Keratinocyte (primary cell): Measurements from ENCODE around the gene CXCL8. TPM values are rescaled to one million over a fixed set of nuclear protein-coding genes. Genes with fewer than 3 reads are reported as not detected.

ENCODE experiments used
- DNase-seq: peaks from one replicate; pipeline ENCODE4 v3.0.0-alpha.2; 2011; ENCODE audit warnings: low read depth, missing footprints, low spot score
- FAIRE-seq: peaks from 2 replicates; lab custom pipeline; 2011; peaks lifted over from hg19 to GRCh38; lab: Jason Lieb, UNC
- H2AFZ ChIP-seq: 2 replicates; pipeline ENCODE4 v1.6.0; 2012; ENCODE audit warnings: low read length, control low read depth, inconsistent platforms; ENCODE audit not compliant: control insufficient read depth
- H3K27ac ChIP-seq: 2 replicates; pipeline ENCODE4 v1.5.1; 2011; ENCODE audit warnings: low read length; ENCODE audit not compliant: control insufficient read depth, insufficient read depth
- H3K27me3 ChIP-seq: 3 replicates; pipeline ENCODE4 v1.6.0; 2011; ENCODE audit warnings: low read length; ENCODE audit not compliant: control insufficient read depth, insufficient read depth; ENCODE audit errors: extremely low read depth
- H3K36me3 ChIP-seq, 2 experiments: 2 replicates in 1 of 2; 3 replicates in 1 of 2; pipeline ENCODE4 v1.5.1; 2011; ENCODE audit warnings: low read length in 2 of 2, mild to moderate bottlenecking in 1 of 2; ENCODE audit not compliant: control insufficient read depth in 2 of 2, insufficient read depth in 2 of 2; ENCODE audit errors: extremely low read depth in 1 of 2
- H3K4me1 ChIP-seq: 3 replicates; pipeline ENCODE4 v1.5.1; 2011; ENCODE audit warnings: low read length; ENCODE audit not compliant: control insufficient read depth, insufficient read depth; ENCODE audit errors: extremely low read depth
- H3K4me2 ChIP-seq: 3 replicates; pipeline ENCODE4 v1.6.0; 2011; ENCODE audit warnings: low read depth, low read length; ENCODE audit not compliant: control insufficient read depth, insufficient read depth; ENCODE audit errors: extremely low read depth
- H3K4me3 ChIP-seq, 3 experiments: fragments of 200-600 bp in 1 of 3; sonication (generic) in 1 of 3; 2 replicates in 2 of 3; 3 replicates in 1 of 3; pipeline ENCODE4 v1.5.1; 2011 to 2016; ENCODE audit warnings: low read length in 3 of 3, mild to moderate bottlenecking in 3 of 3, control low read depth in 2 of 3, inconsistent platforms in 1 of 3, low read depth in 1 of 3, mixed read lengths in 1 of 3, mixed run types in 1 of 3, moderate library complexity in 1 of 3; ENCODE audit not compliant: control insufficient read depth in 2 of 3, insufficient read depth in 2 of 3; ENCODE audit errors: extremely low read depth in 1 of 3
- H3K79me2 ChIP-seq: 2 replicates; pipeline ENCODE4 v1.6.0; 2012; ENCODE audit warnings: low read length; ENCODE audit not compliant: control insufficient read depth, insufficient read depth
- H3K9ac ChIP-seq: 3 replicates; pipeline ENCODE4 v1.6.0; 2011; ENCODE audit warnings: low read length; ENCODE audit not compliant: control insufficient read depth, insufficient read depth; ENCODE audit errors: extremely low read depth
- H3K9me1 ChIP-seq: 3 replicates; pipeline ENCODE4 v1.6.0; 2011; ENCODE audit warnings: low read length; ENCODE audit not compliant: control insufficient read depth, insufficient read depth; ENCODE audit errors: extremely low read depth
- H3K9me3 ChIP-seq: 2 replicates; pipeline ENCODE4 v1.5.1; 2012; ENCODE audit warnings: low read depth, low read length; ENCODE audit not compliant: control insufficient read depth
- H4K20me1 ChIP-seq: 3 replicates; pipeline ENCODE4 v1.6.0; 2011; ENCODE audit warnings: low read length; ENCODE audit not compliant: control insufficient read depth, insufficient read depth; ENCODE audit errors: extremely low read depth
- CTCF ChIP-seq, 3 experiments: IDR thresholded peaks in 1 of 3; conservative IDR thresholded peaks in 1 of 3; optimal IDR thresholded peaks in 1 of 3; 2 replicates in 2 of 3; 3 replicates in 1 of 3; pipeline versions ENCODE3 to v1.5.1; 2011; ENCODE audit warnings: low read length in 3 of 3, mild to moderate bottlenecking in 3 of 3, moderate library complexity in 2 of 3, control low read depth in 1 of 3, inconsistent platforms in 1 of 3; ENCODE audit not compliant: insufficient read depth in 2 of 3; ENCODE audit errors: extremely low read depth in 1 of 3
- EZH2 ChIP-seq: IDR thresholded peaks from one replicate; pipeline ENCODE4 v1.6.1; 2012; ENCODE audit warnings: inconsistent platforms, mild to moderate bottlenecking, low read length, moderate library complexity
- dilution Hi-C: fragments of 300-500 bp; cut with MboI; formaldehyde crosslinking; loops from one replicate; pipeline ENCODE4 v1.7.0; 2020; ENCODE audit warnings: low sequenced_read_pairs; ENCODE audit not compliant: extremely low pct_ligation_motif_present
- polyA plus RNA-seq, 5 experiments: library from polyadenylated mRNA; depleted of rRNA in 3 of 5; stranded (reverse) in 3 of 5; stranded (forward) in 1 of 5; unstranded in 1 of 5; fragments of >200 nt; gene quantifications; 1 replicate in 1 of 5; 2 replicates in 3 of 5; 3 replicates in 1 of 5; pipeline versions ENCODE4 v1.2.1 to v1.2.3, GENCODE V29; 2011 to 2012; ENCODE audit warnings: missing spikeins in 2 of 5, low read depth in 1 of 5, low replicate concordance in 1 of 5

CXCL8 gene
- polyA plus RNA-seq, 1 donor (not counting 4 experiments of a cell fraction or from before 2014, with no cell fraction given) = 65.4 TPM

GRCh38 chr4:73723928-73724327, 16.4 kb upstream of the CXCL8 start:
- Histone ChIP-seq H3K27ac (no peak overlapping the region), H4K20me1 (no peaks in the 10 kb centered on the region), H3K4me3 (no peak overlapping the region), H3K9ac (no peak overlapping the region), H3K27me3 (no peaks in the 10 kb centered on the region), H3K36me3 (no peaks in the 10 kb centered on the region), H2AFZ (no peak overlapping the region), H3K4me1 (peaks cover 26% of the 10 kb centered on the region), H3K4me2 (no peak overlapping the region), H3K9me1 (no peaks in the 10 kb centered on the region), H3K79me2 (no peaks in the 10 kb centered on the region), H3K9me3 (no peaks in the 10 kb centered on the region)
- DNase-seq = no peak
- dilution Hi-C loops = no loop called here
- no peak for FAIRE-seq
- TF ChIP-seq EZH2 (no peak), CTCF (optimal IDR thresholded peaks at IDR 0.05 in 1 of 3, IDR thresholded peaks at IDR 0.05 in 1 of 3, conservative IDR thresholded peaks at IDR 0.05 in 1 of 3; ENCODE audit: extremely low read depth in 1 of 3, insufficient read depth in 2 of 3, low read length in 3 of 3) (no peak)

- Histone ChIP-seq H3K27ac (peak overlapping the region; percentile 71), H3K4me1 (peaks cover 35% of the 10 kb centered on the region), H3K4me3 (no peak overlapping the region), H3K27me3 (no peaks in the 10 kb centered on the region), H3K79me2 (no peaks in the 10 kb centered on the region), H4K20me1 (no peaks in the 10 kb centered on the region), H3K4me2 (no peak overlapping the region), H3K9ac (peak overlapping the region; percentile 5), H3K9me3 (no peaks in the 10 kb centered on the region), H2AFZ (no peak overlapping the region), H3K9me1 (no peaks in the 10 kb centered on the region), H3K36me3 (no peaks in the 10 kb centered on the region)
- FAIRE-seq = peak; percentile 26
- dilution Hi-C loops = no loop called here
- no peak for TF ChIP-seq EZH2
- TF ChIP-seq CTCF (optimal IDR thresholded peaks at IDR 0.05 in 1 of 3, IDR thresholded peaks at IDR 0.05 in 1 of 3, conservative IDR thresholded peaks at IDR 0.05 in 1 of 3; ENCODE audit: extremely low read depth in 1 of 3, insufficient read depth in 2 of 3, low read length in 3 of 3) = no peak
- no peak for DNase-seq
Observed at GRCh38 chr4:73725510-73725909, 14.9 kb upstream of the CXCL8 start.
